NB4 (cell line): Measurements from ENCODE around the gene LIX1L.
"Not testable (repeated sequence)": the region's sequence is repeated elsewhere in the genome, so short reads cannot be mapped to it uniquely, and the experiment has no call there.

Experiments
- DNase-seq: peaks from one replicate; pipeline ENCODE4 v3.0.0; 2010; ENCODE audit warnings: low read depth
- H3K4me3 ChIP-seq: one replicate; pipeline ENCODE4 v1.5.1; 2011; ENCODE audit warnings: mild to moderate bottlenecking, low read depth, low read length, moderate library complexity
- MYC ChIP-seq: IDR thresholded peaks from 2 replicates; pipeline ENCODE4 v1.6.1; 2011; ENCODE audit warnings: low read depth, low read length
- POLR2A ChIP-seq: IDR thresholded peaks from 2 replicates; pipeline ENCODE4 v1.6.1; 2011; ENCODE audit warnings: mild to moderate bottlenecking; ENCODE audit not compliant: insufficient read length; ENCODE audit errors: extremely low read depth
- TF ChIP-seq, protein P1 (sequence below): IDR thresholded peaks from 2 replicates; pipeline ENCODE4 v1.6.1; 2011; ENCODE audit warnings: low read depth, low read length
- TF ChIP-seq, protein P2 (sequence below): IDR thresholded peaks from one replicate; pipeline ENCODE4 v1.5.1; 2012; ENCODE audit warnings: low read depth, low read length

The LIX1L gene

DNA sequence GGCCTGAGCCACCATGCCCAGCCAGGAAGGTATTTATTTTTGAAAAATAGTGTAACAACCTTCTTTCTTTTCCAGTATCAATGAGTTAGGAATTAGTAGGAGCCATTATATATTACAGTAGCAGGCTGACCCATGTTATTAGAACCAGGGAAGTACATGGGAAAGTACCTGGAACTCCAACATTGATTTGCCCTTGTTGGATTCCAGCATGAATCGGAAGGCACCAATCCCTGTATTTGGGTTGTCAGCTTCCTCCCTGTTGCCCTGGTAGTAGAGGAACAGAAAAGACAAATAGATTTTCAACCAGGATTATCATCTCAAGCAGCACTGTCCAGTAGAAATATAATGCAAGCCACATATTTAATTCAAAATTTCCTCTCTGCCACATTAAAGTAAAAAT, 20.4 kb downstream of the LIX1L start:
- H3K4me3 ChIP-seq, result no peak overlapping the region
- no peak for TF ChIP-seq MYC
- no peak for DNase-seq

DNA sequence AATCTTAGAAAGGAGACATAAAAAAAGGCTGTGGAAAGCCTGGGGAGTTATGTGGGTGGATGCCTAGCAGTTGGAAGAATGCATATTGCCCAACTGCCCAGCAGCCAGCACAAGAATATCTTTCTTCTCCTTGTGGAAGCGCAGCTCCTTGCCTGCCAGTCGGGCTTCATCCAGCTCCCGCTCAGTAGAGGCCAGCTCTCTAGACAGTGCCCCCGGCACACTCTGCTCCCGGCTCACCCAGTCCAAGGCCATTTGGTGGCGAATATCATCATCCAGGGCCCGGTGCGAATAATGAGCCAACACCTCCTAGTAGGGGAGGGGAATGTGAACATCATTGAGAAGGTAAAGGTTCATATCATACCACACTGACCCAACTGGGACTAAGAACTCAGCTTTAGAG, 21.6 kb downstream of the LIX1L start:
- TF ChIP-seq MYC (no peak), POLR2A (no peak)
- TF ChIP-seq, protein P1, sequence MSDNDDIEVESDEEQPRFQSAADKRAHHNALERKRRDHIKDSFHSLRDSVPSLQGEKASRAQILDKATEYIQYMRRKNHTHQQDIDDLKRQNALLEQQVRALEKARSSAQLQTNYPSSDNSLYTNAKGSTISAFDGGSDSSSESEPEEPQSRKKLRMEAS, result no peak
- TF ChIP-seq, protein P2, sequence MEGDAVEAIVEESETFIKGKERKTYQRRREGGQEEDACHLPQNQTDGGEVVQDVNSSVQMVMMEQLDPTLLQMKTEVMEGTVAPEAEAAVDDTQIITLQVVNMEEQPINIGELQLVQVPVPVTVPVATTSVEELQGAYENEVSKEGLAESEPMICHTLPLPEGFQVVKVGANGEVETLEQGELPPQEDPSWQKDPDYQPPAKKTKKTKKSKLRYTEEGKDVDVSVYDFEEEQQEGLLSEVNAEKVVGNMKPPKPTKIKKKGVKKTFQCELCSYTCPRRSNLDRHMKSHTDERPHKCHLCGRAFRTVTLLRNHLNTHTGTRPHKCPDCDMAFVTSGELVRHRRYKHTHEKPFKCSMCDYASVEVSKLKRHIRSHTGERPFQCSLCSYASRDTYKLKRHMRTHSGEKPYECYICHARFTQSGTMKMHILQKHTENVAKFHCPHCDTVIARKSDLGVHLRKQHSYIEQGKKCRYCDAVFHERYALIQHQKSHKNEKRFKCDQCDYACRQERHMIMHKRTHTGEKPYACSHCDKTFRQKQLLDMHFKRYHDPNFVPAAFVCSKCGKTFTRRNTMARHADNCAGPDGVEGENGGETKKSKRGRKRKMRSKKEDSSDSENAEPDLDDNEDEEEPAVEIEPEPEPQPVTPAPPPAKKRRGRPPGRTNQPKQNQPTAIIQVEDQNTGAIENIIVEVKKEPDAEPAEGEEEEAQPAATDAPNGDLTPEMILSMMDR, result no peak
- no peak for DNase-seq
- no peak overlapping the region for H3K4me3 ChIP-seq

DNA sequence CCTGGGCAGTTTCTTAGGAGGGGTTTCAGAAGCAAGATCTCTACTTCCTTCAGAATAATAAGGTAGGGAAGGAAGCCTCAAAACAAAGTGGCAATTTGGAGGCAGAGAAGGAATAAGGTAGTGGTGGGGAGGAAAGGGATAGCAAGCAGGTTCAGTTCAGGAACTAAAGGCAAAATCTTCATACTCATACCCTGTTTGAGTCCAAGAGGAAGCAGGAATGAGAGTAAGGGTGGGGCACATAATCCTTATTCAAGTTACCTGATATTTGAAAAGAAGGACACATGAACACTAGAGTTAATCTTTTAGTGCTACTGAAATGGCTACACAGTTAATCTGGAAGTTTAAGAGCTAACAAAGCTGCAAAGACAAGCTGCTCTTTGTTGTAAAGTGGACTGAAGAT, 22.1 kb downstream of the LIX1L start:
- no peak overlapping the region for H3K4me3 ChIP-seq
- DNase-seq, result no peak
- TF ChIP-seq, protein P2, result no peak
- TF ChIP-seq, protein P1, result no peak
- TF ChIP-seq MYC (no peak), POLR2A (no peak)

DNA sequence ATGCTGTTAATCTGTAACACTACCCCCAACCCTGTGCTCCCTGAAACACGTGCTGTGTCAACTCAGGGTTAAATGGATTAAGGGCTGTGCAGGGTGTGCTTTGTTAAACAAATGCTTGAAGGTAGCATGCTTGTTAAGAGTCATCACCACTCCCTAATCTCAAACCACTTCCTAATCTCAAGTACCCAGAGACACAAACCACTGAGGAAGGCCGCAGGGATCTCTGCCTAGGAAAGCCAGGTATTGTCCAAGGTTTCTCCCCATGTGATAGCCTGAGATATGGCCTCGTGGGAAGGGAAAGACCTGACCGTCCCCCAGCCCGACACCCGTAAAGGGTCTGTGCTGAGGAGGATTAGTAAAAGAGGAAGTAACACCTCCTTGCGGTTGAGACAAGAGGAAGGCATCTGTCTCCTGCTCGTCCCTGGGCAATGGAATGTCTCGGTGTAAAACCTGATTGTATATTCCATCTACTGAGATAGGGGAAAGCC, 25.3 kb downstream of the LIX1L start:
- H3K4me3 ChIP-seq, result not testable (repeated sequence)
- TF ChIP-seq, protein P1, result peak; percentile 49
- peak; percentile 78 for DNase-seq

DNA sequence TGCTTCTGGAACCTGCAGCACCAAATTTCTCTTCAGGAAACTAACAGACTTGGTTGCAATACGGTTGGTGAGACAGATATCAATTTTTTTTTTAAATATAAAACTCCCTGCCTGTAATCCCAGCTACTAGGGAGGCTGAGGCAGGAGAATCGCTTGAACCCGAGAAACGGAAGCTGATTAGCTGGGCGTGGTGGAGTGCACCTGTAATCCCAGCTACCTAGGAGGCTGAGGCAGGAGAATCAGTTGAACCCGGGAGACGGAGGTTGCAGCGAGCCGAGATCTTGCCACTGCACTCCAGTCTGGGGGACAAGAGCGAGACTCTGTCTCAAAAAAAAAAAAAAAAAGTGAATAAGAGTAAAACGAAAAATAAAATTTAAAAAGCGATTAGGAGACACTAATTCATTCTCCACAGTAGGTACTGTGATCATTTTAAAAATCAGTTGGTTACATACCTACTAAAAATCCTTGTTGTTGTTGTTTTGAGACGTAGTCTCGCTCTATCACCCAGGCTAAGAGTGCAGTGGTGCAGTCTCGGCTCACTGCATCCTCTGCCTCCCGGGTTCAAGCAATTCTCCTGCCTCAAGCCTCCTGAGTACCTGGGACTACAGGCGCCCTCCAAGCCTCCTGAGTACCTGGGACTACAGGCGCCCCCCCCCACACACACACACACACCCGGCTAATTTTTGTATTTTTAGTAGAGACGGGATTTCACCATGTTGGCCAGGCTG, 29.7 kb downstream of the LIX1L start:
- no peak for DNase-seq
- peak overlapping the region; percentile 93 for H3K4me3 ChIP-seq
- no peak for TF ChIP-seq POLR2A
- TF ChIP-seq, protein P1, result no peak
- no peak for TF ChIP-seq MYC
- TF ChIP-seq, protein P2, result no peak

DNA sequence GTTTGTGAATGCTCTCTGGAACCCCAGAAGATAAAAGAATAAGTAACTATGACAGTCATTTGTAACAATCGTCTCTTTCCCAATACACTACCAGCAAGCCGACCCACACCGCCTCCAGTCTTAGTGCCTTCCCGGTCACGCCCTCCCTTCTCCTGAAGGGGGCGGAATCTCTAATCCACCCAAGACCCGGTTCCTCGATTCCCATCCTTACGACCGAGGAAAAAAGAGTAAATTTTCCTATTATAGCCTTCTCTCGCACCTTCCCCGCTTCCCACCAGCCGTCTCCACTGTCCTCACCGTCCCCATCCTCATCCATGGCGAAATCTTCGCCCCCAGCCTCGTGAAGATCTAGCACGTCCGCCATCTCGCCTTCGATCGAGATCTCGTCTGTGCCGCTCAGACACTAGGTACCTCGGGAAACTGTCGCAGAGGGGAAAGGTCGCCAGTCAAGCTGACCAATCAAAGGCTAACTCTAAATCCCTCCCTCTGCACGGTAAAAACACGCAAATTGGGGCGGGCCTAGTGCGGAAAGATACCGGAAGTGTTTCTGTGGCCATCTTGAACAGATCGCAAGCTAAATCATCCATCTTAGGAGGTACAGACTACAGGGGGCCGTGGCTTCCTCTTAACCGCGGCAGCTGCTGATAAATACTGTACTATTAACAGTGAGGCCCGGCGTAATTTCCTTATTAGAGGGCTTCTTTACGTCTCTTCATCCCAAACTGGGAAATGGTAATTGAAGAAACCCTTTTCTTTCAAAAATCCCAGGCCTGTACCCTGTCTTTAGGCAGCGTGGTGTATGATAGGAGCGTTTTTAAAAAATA, 30.5 kb downstream of the LIX1L start, which contains the start of gene RBM8A:
Gene RBM8A (minus strand): TSS at position 422 of the 824 bp plus-strand sequence. CDS start 58 bp downstream, at position 364.
- TF ChIP-seq, protein P1, result peak; percentile 22
- TF ChIP-seq MYC (peak; percentile 77), POLR2A (peak; percentile 91)
- TF ChIP-seq, protein P2, result peak; percentile 66
- peak; percentile 99 for DNase-seq
- peak within 1 kb of the TSS; percentile 93 for H3K4me3 ChIP-seq
